Neural progenitor cell (in vitro differentiated cells): ENCODE results near the gene FOXN3.

ENCODE experiments used
- CTCF ChIP-seq: fragments of 200-600 bp; sonication (generic); IDR thresholded peaks from 2 replicates; pipeline ENCODE4 v1.5.1; 2017; ENCODE audit warnings: antibody characterized with exemption, mild to moderate bottlenecking
- EZH2 ChIP-seq: fragments of 200-600 bp; sonication (generic); IDR thresholded peaks from 2 replicates; pipeline ENCODE4 v1.6.1; 2017; ENCODE audit warnings: antibody characterized with exemption, mild to moderate bottlenecking, moderate library complexity
- EZH2phosphoT487 ChIP-seq: fragments of 200-600 bp; sonication (generic); IDR thresholded peaks from 2 replicates; pipeline ENCODE4 v1.6.1; 2017; ENCODE audit warnings: antibody characterized with exemption

GRCh38 chr14:89206389-89207031 lies 210.5 kb downstream of the FOXN3 start:
- no peak for TF ChIP-seq CTCF
- no peak for TF ChIP-seq EZH2phosphoT487
- TF ChIP-seq EZH2 = no peak
